HG03354 (cell line): ENCODE measurements around the gene CANT1.

Experiments used
- ATAC-seq: cut with Tn5 transposase; IDR thresholded peaks from one replicate; pipeline ENCODE4 v1.9.1; 2021; ENCODE audit warnings: mild to moderate bottlenecking; ENCODE audit not compliant: unreplicated experiment, poor library complexity, severe bottlenecking

Gene CANT1

DNA sequence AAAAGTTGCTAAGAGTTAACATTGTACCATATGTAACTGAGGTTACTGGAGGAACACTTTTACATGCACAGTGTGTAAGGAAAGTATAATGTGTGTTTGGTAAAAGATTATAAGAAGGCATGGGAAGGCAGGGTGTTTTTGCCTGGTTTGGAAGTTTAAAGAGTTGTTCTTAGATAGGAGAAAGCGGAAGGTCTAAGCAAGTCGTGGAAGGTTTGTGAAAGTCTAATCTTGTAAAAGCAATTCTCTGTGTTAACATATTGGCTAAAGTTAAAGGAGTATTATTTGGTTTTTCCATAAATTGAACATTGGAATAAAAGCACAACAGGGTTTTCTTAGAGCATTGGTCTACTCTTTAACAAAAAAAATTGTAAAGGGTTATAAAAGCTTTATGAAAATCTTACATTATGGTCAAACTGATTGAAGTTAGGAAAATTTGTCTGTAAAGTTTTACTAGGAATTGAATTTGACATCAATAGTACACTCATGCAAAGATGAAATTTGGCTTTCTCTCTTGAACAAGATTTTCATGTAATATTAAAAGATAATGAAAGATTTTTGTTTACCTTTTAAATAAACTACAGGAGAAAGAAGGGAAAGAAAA lies 4.7 kb upstream of the CANT1 start:
- ATAC-seq = no peak

DNA sequence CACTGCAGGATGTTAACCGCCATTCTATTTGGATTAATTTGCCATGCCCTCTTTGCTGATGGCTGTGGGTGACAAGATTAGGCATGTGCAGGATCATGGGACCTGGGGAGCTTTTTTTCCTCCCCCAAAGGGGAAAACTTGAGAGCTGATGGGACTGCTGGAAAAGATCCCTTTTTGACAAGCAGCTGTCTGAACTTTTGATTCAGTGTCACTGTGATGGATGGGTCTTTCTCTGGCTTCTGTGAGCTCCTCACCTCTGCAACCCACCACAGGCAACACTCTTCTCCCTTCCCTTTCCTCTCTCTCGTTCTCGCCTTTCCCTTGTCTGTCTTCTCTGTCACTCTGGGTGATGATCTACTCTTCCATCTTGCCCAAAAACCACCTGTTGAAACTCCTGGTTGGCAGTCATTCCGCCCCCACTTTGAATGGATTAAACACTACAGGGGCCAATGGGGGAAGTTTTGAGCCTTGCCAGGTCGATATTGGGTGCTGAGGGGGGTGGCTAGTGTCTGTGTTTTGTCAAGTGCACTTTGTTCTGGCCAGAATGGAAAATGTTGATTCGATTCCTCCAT lies 3.1 kb upstream of the CANT1 start:
- ATAC-seq = no peak

DNA sequence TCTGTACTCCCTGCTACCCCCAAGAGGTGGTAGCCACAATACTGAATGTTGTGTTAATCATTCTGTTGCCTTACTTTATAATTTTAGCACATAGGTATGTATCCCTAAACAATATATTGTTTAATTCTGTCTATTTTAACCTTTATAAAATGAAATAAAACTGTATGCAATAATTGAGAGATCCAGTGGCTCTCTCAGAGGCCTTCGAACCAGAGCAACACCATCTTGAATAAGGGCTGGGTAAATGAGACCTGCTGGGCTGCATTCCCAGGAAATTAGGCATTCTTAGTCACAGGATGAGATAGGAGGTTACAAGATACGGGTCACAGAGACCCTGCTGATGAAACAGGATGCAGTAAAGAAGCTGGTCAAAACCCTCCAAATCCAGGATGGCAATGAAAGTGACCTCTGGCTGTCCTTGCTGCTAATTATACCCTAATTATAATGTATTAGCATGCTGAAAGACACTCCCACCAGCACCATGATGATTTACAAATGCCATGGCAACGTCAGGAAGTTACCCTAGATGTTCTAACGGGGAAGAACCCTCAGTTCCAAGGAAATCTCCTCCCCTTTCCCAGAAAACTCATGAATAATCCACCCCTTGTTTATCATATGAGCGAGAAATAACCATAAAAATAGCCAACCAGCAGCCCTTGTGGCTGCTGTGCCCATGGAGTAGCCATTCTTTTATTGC lies 2.0 kb upstream of the CANT1 start:
- ATAC-seq = no peak

GRCh38 chr17:79010304-79010646 lies 711 bp upstream of the CANT1 start:
- no peak for ATAC-seq

DNA sequence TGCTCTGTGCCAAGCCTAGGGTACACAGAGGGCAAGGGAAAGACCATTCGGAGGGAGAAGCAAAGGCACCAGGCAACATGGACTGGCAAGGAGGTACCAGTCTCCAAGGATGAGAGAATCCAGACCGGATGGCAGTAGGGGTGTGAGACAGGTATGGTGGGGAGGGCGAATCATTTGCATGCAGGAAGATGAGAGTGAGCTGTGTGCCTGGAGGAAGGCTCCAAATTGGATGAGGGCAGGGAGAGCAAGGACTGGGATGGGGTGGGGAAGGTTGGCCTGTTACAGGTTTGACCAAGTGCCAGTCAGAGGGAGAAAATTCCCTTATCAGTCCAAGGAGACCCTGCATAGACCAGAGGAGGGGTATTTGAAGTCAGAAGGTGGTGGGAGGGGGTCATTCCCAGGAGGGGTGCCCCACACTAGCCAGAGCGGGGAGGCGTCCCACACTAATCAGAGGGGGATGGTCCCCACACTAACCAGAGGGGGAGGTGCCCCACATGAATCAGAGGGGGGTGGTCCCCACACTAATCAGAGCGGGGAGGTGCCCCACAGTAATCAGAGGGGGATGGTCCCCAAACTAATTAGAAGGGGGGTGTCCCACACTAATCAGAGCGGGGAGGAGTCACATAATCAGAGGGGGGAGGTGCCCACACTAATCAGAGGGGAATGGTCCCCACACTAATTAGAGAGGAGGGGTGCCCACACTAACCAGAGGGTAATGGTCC lies 737 bp downstream of the CANT1 start:
- ATAC-seq = no peak

GRCh38 chr17:79007504-79008381 lies 1.8 kb downstream of the CANT1 start:
- ATAC-seq = no peak

GRCh38 chr17:79006794-79007503 lies 2.6 kb downstream of the CANT1 start:
- ATAC-seq = no peak

DNA sequence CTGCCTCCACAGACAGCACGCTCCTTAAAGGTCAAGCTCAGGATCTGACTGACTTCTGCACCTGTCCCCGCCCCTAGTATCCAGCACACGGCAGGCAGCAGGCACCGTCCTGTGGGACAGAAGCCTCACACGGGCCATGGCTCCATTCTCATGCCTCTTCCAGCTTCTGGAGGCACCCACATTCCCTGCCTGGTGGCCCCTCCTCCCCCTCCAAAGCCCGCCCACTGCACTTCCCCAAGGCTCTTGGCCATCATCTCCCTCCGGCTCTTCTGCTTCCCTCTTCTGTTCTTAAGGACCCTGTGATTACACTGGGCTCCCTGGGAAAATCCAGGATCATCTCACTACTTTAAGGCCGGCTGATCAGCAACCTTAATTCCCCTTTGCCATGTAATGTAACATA lies 3.5 kb downstream of the CANT1 start:
- no peak for ATAC-seq

GRCh38 chr17:79005063-79005861 lies 4.3 kb downstream of the CANT1 start:
- ATAC-seq = no peak

DNA sequence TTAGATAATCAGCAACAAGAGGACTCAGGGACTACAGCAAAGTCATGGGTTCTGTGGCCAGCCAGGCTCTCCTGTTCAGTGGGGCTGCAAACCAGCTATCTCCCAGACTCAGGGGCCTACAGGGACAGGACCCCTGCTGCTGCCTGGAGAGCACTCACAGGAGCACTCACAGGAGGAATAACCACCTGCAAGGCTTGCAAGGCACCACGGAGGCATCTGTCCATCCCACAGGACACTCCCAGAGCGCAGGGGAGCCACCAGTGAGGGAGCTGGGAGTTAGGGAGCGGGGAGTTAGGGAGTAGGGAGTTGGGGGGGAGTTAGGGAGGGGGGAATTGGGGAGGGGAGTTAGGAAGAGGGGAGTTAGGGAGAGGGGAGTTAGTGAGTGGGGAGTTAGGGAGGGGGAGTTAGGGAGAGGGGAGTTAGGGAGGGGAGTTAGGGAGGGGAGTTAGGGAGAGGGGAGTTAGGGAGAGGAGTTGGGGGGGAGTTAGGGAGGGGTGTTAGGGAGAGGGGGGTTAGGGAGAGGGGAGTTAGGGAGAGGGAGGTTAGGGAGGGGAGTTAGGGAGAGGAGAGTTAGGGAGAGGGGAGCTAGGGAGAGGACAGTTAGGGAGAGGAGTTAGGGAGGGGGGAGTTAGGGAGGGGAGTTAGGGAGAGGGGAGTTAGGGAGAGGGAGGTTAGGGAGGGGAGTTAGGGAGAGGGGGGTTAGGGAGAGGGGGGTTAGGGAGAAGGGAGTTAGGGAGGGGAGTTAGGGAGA lies 5.7 kb downstream of the CANT1 start:
- ATAC-seq = no peak

DNA sequence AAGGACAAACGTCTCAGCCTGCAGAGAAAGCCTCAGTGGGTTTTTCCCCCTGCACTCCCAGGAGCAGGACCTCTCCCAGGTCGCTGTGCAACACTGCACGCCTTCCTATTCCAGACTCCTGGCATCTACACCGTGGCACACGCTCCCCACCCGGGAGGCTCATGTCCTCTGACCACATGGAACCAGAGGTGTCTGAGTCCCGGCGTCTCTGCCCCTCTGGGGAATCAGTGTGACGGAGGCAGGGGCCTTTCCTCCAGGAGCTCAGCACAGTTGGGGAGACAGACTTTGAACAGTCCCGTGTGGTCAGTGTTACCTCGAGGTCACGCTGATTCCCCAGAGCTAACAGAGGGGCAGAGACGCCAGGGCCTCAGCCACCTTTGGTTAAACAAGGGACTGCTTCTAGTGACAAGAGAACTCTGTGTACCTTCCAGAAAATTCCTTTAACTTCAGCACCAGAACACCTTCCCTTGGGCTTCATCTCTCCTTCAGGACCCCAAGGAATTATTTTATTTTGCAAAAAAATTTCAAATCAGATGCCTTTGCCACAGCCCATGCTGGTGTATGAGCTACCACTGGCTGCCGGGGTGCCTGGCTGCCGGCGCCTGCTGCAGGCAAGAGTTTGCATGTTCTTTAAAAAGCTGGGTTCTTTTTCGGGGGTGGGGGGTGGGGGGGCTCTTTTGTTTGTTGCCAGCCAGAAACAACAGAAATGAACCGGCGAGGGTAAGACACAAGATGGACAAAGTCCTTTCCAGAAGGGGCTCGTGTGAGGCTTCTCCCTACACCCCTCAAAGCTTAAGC lies 6.6 kb downstream of the CANT1 start:
- ATAC-seq = no peak

GRCh38 chr17:79002291-79002690 lies 7.3 kb downstream of the CANT1 start:
- no peak for ATAC-seq

GRCh38 chr17:79001190-79002020 lies 8.2 kb downstream of the CANT1 start:
- ATAC-seq = no peak

DNA sequence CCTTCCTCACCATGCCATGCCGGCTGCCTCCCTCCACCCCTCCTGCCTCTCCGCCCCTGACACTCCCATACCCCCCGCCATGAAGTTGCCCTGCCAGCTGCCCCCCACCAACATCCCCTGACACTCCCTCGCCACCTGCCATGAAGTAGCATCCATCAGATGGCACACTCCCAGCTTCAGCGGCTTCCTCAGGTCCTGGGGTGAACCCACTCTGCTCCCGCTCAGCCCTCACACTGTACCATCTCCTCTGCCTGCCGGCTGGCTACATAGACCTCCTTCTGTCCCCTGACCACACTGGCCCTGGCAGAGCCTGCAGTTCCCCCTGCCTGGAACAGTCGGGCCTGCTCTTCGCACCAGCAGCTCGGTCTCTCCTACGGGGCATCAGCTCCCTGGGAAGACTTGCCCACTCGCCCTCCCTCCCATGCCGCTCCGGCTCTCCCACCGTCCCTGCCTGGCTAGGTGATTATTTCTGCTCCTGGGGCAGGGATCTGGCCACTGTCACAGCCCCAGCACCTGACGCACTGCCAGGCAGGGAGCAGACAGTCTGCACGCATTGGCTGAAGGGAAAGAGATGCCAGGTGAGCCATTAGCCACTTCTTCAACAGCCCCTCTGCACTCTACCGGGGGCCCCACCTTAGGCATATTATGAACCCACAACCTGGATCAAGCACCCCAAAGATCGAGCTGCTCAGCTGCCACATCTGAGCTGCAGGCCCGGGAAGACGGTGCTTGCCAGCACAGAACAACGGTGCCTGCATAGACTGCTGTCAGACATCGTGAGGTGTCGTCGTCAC lies 9.0 kb downstream of the CANT1 start:
- ATAC-seq = no peak

DNA sequence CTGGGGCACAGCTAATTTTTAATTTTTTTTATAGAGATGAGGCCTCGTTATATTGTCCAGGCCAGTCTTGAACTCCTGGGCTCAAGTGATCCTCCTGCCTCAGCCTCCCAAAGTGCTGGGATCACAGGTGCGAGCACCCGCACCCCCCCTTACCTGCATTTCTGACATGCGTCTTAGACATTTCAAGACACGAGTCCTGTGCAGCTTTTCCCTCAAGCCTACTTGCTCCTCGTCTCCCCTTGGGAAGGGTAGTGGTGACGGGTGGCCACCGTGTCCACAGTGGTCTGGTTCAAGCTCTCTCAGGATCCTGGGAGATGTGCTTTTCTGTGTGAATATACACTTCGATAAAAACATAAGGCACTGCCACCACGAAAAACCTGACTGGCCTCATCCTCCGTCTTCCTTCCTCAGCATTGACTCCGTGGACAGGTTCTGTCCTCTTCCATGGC lies 9.6 kb downstream of the CANT1 start:
- no peak for ATAC-seq
